GM10847 (cell line): ENCODE results near the gene GNB1L.

ENCODE experiments used
- POLR2A ChIP-seq: IDR thresholded peaks from 2 replicates; pipeline ENCODE4 v1.6.1; 2011; ENCODE audit not compliant: insufficient read length; ENCODE audit errors: extremely low read depth

Gene GNB1L

GRCh38 chr22:19873138-19873959 is 18.7 kb upstream of the GNB1L start:
- no peak for TF ChIP-seq POLR2A

GRCh38 chr22:19872779-19873137 is 18.1 kb upstream of the GNB1L start:
- TF ChIP-seq POLR2A = no peak

GRCh38 chr22:19871845-19872778 is 17.4 kb upstream of the GNB1L start:
- no peak for TF ChIP-seq POLR2A

GRCh38 chr22:19871023-19871844 is 16.6 kb upstream of the GNB1L start:
- TF ChIP-seq POLR2A = no peak

- no peak for TF ChIP-seq POLR2A
These were observed 15.7 kb upstream of the GNB1L start for GRCh38 chr22:19870153-19871022.

- TF ChIP-seq POLR2A = no peak
These were observed 15.0 kb upstream of the GNB1L start for GRCh38 chr22:19869497-19870152.

- TF ChIP-seq POLR2A = no peak
These were observed 14.2 kb upstream of the GNB1L start for GRCh38 chr22:19868773-19869471.

GRCh38 chr22:19868333-19868732 is 13.7 kb upstream of the GNB1L start:
- no peak for TF ChIP-seq POLR2A

GRCh38 chr22:19867617-19868016 is 12.9 kb upstream of the GNB1L start:
- TF ChIP-seq POLR2A = no peak

- no peak for TF ChIP-seq POLR2A
These were observed 12.0 kb upstream of the GNB1L start for GRCh38 chr22:19866665-19867009.

- TF ChIP-seq POLR2A = no peak
These were observed 10.6 kb upstream of the GNB1L start for GRCh38 chr22:19865141-19865829.

- no peak for TF ChIP-seq POLR2A
These were observed 9.9 kb upstream of the GNB1L start for GRCh38 chr22:19864538-19865106.
